ENCODE results near the gene MNAT1. TPM values are rescaled to one million over a fixed set of nuclear protein-coding genes. Genes with fewer than 3 reads are reported as not detected.
"Not testable (repeated sequence)": the region's sequence is repeated elsewhere in the genome, so short reads cannot be mapped to it uniquely, and the experiment has no call there.

The MNAT1 gene
- total RNA-seq, 1 experiment from 2014 or later, result 95.7 TPM

- no peaks in the 10 kb centered on the region for H3K9me2 ChIP-seq (replicated peaks; ENCODE audit: low read length)
- no peaks in the 10 kb centered on the region for H3K4me1 ChIP-seq (ENCODE audit: insufficient read depth, low read length)
- H2AFZ ChIP-seq (ENCODE audit: low read length), result no peak overlapping the region
- no peak overlapping the region for H3K4me3 ChIP-seq (ENCODE audit: low read length)
- POLR2A ChIA-PET (ENCODE audit: unreplicated experiment), result no interaction called here
- CTCF ChIA-PET, result no interaction called here
- peaks cover 26% of the 10 kb centered on the region for H3K36me3 ChIP-seq (ENCODE audit: low read depth, low read length)
- no TSS peak for BruUV-seq (replicated peaks)
- no peaks in the 10 kb centered on the region for H3F3A ChIP-seq (ENCODE audit: low read length, unreplicated experiment)
- H4K20me1 ChIP-seq (ENCODE audit: low read length), result no peaks in the 10 kb centered on the region
- ATAC-seq, result no peak
- H3K79me2 ChIP-seq (ENCODE audit: low read length), result no peaks in the 10 kb centered on the region
- DNase-seq, result no peak
- intact Hi-C loops (cut with micrococcal nuclease), result no loop called here
- no peak overlapping the region for H3K9ac ChIP-seq (ENCODE audit: low read length)
- H3K9me3 ChIP-seq (ENCODE audit: low read length), result peaks cover 8% of the 10 kb centered on the region; the same call in 1 of the 2 replicates
- H3K27me3 ChIP-seq (ENCODE audit: low read length), result no peaks in the 10 kb centered on the region
- H3K4me2 ChIP-seq (ENCODE audit: low read length), result no peak overlapping the region
- H3K27ac ChIP-seq (ENCODE audit: low read length), result no peak overlapping the region
- TF ChIP-seq, protein P1, sequence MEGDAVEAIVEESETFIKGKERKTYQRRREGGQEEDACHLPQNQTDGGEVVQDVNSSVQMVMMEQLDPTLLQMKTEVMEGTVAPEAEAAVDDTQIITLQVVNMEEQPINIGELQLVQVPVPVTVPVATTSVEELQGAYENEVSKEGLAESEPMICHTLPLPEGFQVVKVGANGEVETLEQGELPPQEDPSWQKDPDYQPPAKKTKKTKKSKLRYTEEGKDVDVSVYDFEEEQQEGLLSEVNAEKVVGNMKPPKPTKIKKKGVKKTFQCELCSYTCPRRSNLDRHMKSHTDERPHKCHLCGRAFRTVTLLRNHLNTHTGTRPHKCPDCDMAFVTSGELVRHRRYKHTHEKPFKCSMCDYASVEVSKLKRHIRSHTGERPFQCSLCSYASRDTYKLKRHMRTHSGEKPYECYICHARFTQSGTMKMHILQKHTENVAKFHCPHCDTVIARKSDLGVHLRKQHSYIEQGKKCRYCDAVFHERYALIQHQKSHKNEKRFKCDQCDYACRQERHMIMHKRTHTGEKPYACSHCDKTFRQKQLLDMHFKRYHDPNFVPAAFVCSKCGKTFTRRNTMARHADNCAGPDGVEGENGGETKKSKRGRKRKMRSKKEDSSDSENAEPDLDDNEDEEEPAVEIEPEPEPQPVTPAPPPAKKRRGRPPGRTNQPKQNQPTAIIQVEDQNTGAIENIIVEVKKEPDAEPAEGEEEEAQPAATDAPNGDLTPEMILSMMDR (conservative IDR thresholded peaks at IDR 0.05; ENCODE audit: low read depth, low read length), result no peak
- TF ChIP-seq EZH2phosphoT487 (IDR thresholded peaks at IDR 0.05; ENCODE audit: borderline replicate concordance, low read length) (no peak), EZH2 (IDR thresholded peaks at IDR 0.05; ENCODE audit: low read length, unreplicated experiment) (no peak)
These were observed 111.0 kb downstream of the MNAT1 start for GRCh38 chr14:60845523-60845922.

- H2AFZ ChIP-seq (ENCODE audit: low read length), result no peak overlapping the region
- no peaks in the 10 kb centered on the region for H3K4me1 ChIP-seq (ENCODE audit: insufficient read depth, low read length)
- peaks cover 26% of the 10 kb centered on the region for H3K36me3 ChIP-seq (ENCODE audit: low read depth, low read length)
- ChIA-PET POLR2A (ENCODE audit: unreplicated experiment) (no interaction called here), CTCF (no interaction called here)
- H3K27me3 ChIP-seq (ENCODE audit: low read length), result no peaks in the 10 kb centered on the region
- H3K79me2 ChIP-seq (ENCODE audit: low read length), result no peaks in the 10 kb centered on the region
- intact Hi-C loops (cut with micrococcal nuclease), result no loop called here
- H3K9me2 ChIP-seq (replicated peaks; ENCODE audit: low read length), result no peaks in the 10 kb centered on the region
- H3K4me2 ChIP-seq (ENCODE audit: low read length), result no peak overlapping the region
- H3F3A ChIP-seq (ENCODE audit: low read length, unreplicated experiment), result no peaks in the 10 kb centered on the region
- no peak for DNase-seq
- ATAC-seq, result no peak
- H3K27ac ChIP-seq (ENCODE audit: low read length), result no peak overlapping the region
- H3K4me3 ChIP-seq (ENCODE audit: low read length), result no peak overlapping the region
- no peak overlapping the region for H3K9ac ChIP-seq (ENCODE audit: low read length)
- TF ChIP-seq EZH2phosphoT487 (IDR thresholded peaks at IDR 0.05; ENCODE audit: borderline replicate concordance, low read length) (no peak), EZH2 (IDR thresholded peaks at IDR 0.05; ENCODE audit: low read length, unreplicated experiment) (no peak)
- TF ChIP-seq, protein P1 (conservative IDR thresholded peaks at IDR 0.05; ENCODE audit: low read depth, low read length), result no peak
- H3K9me3 ChIP-seq (ENCODE audit: low read length), result peaks cover 8% of the 10 kb centered on the region; the same call in 1 of the 2 replicates
- no TSS peak for BruUV-seq (replicated peaks)
- H4K20me1 ChIP-seq (ENCODE audit: low read length), result no peaks in the 10 kb centered on the region
These were observed 113.5 kb downstream of the MNAT1 start for GRCh38 chr14:60848066-60848465.

DNA sequence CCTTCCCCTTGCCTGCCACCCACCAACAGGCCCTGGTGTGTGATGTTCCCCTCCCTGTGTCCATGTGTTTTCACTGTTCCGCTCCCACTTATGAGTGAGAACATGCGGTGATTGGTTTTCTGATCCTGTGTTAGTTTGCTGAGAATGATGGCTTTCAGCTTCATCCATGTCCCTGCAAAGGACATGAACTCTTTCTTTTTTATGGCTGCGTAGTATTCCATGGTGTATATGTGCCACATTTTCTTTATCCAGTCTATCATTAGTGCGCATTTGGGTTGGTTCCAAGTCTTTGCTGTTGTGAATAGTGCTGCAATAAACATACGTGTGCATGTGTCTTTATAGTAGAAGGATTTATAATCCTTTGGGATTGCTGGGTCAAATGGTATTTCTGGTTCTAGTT is 117.1 kb downstream of the MNAT1 start:
- CTCF ChIA-PET; H3K4me2 ChIP-seq (ENCODE audit: low read length); H3K79me2 ChIP-seq (ENCODE audit: low read length); intact Hi-C loops (cut with micrococcal nuclease); H3K4me1 ChIP-seq (ENCODE audit: insufficient read depth, low read length); H3F3A ChIP-seq (ENCODE audit: low read length, unreplicated experiment); H3K27me3 ChIP-seq (ENCODE audit: low read length); H3K9me2 ChIP-seq (replicated peaks; ENCODE audit: low read length); BruUV-seq (replicated peaks); DNase-seq; H3K9me3 ChIP-seq (ENCODE audit: low read length); H2AFZ ChIP-seq (ENCODE audit: low read length); H4K20me1 ChIP-seq (ENCODE audit: low read length); H3K9ac ChIP-seq (ENCODE audit: low read length); H3K4me3 ChIP-seq (ENCODE audit: low read length); H3K27ac ChIP-seq (ENCODE audit: low read length); ATAC-seq: not testable (repeated sequence)
- peaks cover 25% of the 10 kb centered on the region for H3K36me3 ChIP-seq (ENCODE audit: low read depth, low read length)
- POLR2A ChIA-PET (ENCODE audit: unreplicated experiment), result interaction anchor here (0.6 kb wide), 1 partner anchor 11 kb away, joined by 6 read pairs; no protein-coding TSS in a partner anchor

All from PC-3 (cell line).